ENCODE results near the gene LMOD3. TPM values are rescaled to one million over a fixed set of nuclear protein-coding genes. Genes with fewer than 3 reads are reported as not detected.

Gene LMOD3
- total RNA-seq, 3 donors from 2014 or later (not counting 1 experiment from before 2014, with no cell fraction given): not detected

DNA sequence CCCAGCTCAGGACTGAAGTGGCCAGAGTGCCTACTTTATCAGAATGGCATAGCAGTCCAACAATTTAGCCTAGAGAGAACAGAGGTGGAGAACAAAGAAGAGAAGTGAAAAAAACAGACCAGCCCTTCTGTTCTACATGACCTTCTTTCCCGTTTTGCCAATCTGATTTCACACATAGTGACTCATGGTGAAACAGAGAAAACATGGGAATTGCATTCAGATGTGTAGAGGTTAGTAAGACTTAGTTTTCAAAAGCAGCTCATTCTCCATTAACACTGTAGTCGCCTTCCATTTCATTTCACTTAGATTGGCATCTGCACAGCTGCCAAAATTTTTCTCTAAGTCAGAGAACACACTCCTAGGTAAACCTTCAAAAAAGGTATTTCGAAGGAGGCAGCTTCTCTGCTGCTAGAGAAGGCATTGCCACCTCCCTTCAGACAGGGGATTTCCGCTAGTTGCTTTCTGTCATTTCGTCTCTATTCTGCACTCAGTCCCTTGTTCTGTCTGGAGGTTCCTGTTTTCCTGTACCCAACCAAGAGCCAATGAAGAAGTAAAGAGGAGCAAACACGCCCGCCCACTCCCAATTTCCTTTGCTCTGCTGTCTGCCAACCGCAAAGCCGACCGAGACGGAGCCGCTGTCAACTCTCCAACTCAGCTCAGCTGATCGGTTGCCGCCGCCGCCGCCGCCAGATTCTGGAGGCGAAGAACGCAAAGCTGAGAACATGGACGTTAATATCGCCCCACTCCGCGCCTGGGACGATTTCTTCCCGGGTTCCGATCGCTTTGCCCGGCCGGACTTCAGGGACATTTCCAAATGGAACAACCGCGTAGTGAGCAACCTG is 37.8 kb downstream of the LMOD3 start, which contains the start of gene ARL6IP5:
Gene ARL6IP5, plus strand, starts transcription at position 612 of the 842 bp plus-strand sequence. Its CDS starts 111 bp downstream, at position 723.
- Mint-ChIP-seq H3K4me3 (peak within 1 kb of the TSS; percentile 96), H3K27ac (peak within 1 kb of the TSS; percentile 90 to 98), H3K36me3 (no peaks in the 10 kb centered on the region), H3K27me3 (ENCODE audit: low read depth in 2 of 2) (no peaks in the 10 kb centered on the region), H3K4me1 (peaks cover 60% of the 10 kb centered on the region in 2 donors), H3K9me3 (no peaks in the 10 kb centered on the region)
- peak; percentile 81 to 96 for DNase-seq
- Histone ChIP-seq H3K27me3 (ENCODE audit: control insufficient read depth, insufficient read depth, low read length) (no peaks in the 10 kb centered on the region), H3K4me1 (ENCODE audit: control insufficient read depth, insufficient read depth, low read length) (peaks cover 49% of the 10 kb centered on the region), H3K4me3 (ENCODE audit: low read length) (peak within 1 kb of the TSS; percentile 92), H3K36me3 (ENCODE audit: control insufficient read depth, insufficient read depth, low read length) (peaks cover 3% of the 10 kb centered on the region), H3K27ac (ENCODE audit: low read length) (peak within 1 kb of the TSS; percentile 78), H3K9me3 (ENCODE audit: control insufficient read depth, insufficient read depth, low read length) (no peaks in the 10 kb centered on the region)
- TF ChIP-seq, protein P1, sequence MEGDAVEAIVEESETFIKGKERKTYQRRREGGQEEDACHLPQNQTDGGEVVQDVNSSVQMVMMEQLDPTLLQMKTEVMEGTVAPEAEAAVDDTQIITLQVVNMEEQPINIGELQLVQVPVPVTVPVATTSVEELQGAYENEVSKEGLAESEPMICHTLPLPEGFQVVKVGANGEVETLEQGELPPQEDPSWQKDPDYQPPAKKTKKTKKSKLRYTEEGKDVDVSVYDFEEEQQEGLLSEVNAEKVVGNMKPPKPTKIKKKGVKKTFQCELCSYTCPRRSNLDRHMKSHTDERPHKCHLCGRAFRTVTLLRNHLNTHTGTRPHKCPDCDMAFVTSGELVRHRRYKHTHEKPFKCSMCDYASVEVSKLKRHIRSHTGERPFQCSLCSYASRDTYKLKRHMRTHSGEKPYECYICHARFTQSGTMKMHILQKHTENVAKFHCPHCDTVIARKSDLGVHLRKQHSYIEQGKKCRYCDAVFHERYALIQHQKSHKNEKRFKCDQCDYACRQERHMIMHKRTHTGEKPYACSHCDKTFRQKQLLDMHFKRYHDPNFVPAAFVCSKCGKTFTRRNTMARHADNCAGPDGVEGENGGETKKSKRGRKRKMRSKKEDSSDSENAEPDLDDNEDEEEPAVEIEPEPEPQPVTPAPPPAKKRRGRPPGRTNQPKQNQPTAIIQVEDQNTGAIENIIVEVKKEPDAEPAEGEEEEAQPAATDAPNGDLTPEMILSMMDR (IDR thresholded peaks at IDR 0.05): no peak
- ATAC-seq: peak; percentile 45 to 77 (median 59)
- WGBS (ENCODE audit: insufficient coverage): under 1% methylated on average over 32 of the region's 32 CpGs
- intact Hi-C loops (cut with micrococcal nuclease): loop anchor here (1.0 to 10.0 kb wide), 3 partner anchors 8 to 1430 kb away; partner anchors contain the start of genes SUCLG2 and TMF1

DNA sequence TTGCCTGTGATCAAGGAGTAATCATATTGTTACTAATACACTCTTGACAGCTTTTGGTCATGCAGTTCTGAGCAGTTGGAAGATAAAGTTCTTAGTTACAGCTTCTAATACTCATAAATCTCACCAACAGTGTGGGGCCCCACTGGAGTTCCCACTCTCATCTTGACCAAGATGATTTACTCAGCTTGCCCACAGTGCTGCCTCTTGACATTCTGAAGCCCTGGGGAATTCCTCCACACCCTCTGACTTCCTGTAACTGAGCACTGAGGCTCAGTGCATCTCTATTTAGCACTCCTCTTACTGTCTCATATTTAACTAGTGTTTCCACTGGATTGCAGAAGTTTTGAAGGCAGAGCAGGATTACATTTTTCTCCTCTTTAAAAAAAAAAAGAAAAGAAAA is 39.6 kb downstream of the LMOD3 start:
- H3K27me3 Mint-ChIP-seq (ENCODE audit: low read depth in 2 of 2): no peaks in the 10 kb centered on the region
- H3K9me3 ChIP-seq (ENCODE audit: control insufficient read depth, insufficient read depth, low read length): no peaks in the 10 kb centered on the region
- H3K4me1 ChIP-seq (ENCODE audit: control insufficient read depth, insufficient read depth, low read length): peaks cover 50% of the 10 kb centered on the region
- TF ChIP-seq, protein P1 (IDR thresholded peaks at IDR 0.05): no peak
- H3K4me3 ChIP-seq (ENCODE audit: low read length): no peak overlapping the region
- intact Hi-C loops (cut with micrococcal nuclease): loop anchor here (10.0 kb wide), 1 partner anchor 1428 kb away; the partner anchor contains the start of gene SUCLG2
- ATAC-seq: peak; percentile 63 to 78 (median 75)
- H3K4me3 Mint-ChIP-seq: peak overlapping the region; percentile 96
- H3K36me3 Mint-ChIP-seq: no peaks in the 10 kb centered on the region
- peaks cover 56 to 59% of the 10 kb centered on the region in 2 donors for H3K4me1 Mint-ChIP-seq
- H3K27ac Mint-ChIP-seq: peak overlapping the region; percentile 90 to 98
- H3K36me3 ChIP-seq (ENCODE audit: control insufficient read depth, insufficient read depth, low read length): no peaks in the 10 kb centered on the region
- no peaks in the 10 kb centered on the region for H3K9me3 Mint-ChIP-seq
- peak overlapping the region; percentile 72 for H3K27ac ChIP-seq (ENCODE audit: low read length)
- DNase-seq: peak; percentile 57 to 88
- no peaks in the 10 kb centered on the region for H3K27me3 ChIP-seq (ENCODE audit: control insufficient read depth, insufficient read depth, low read length)

DNA sequence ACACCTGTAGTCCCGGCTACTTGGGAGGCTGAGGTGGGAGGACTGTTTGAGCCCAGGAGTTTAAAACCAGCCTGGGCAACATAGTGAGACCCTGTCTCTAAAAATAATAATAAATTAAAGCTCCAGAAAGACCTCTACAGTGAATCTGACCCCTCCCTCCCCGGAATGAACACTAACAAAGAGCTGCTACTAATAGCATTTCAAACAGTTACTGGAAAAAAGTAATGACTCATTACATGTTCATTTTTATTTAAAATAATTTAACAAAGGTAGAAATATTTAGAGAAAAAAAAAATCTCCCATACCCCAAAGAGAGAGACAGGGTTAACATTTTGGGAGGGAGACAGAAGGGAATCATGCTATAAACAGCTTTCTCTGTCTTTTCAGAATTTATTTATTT is 40.0 kb downstream of the LMOD3 start:
- Mint-ChIP-seq H3K27me3 (ENCODE audit: low read depth in 2 of 2) (no peaks in the 10 kb centered on the region), H3K4me3 (peak overlapping the region; percentile 96), H3K27ac (peak overlapping the region; percentile 90 to 98), H3K4me1 (peaks cover 56 to 59% of the 10 kb centered on the region in 2 donors), H3K9me3 (no peaks in the 10 kb centered on the region), H3K36me3 (no peaks in the 10 kb centered on the region)
- H3K4me1 ChIP-seq (ENCODE audit: control insufficient read depth, insufficient read depth, low read length): peaks cover 51% of the 10 kb centered on the region
- TF ChIP-seq, protein P1 (IDR thresholded peaks at IDR 0.05): no peak
- no peaks in the 10 kb centered on the region for H3K9me3 ChIP-seq (ENCODE audit: control insufficient read depth, insufficient read depth, low read length)
- no peaks in the 10 kb centered on the region for H3K36me3 ChIP-seq (ENCODE audit: control insufficient read depth, insufficient read depth, low read length)
- peak overlapping the region; percentile 72 for H3K27ac ChIP-seq (ENCODE audit: low read length)
- ATAC-seq (no peak), DNase-seq (no peak)
- H3K27me3 ChIP-seq (ENCODE audit: control insufficient read depth, insufficient read depth, low read length): no peaks in the 10 kb centered on the region
- H3K4me3 ChIP-seq (ENCODE audit: low read length): no peak overlapping the region
- WGBS (ENCODE audit: insufficient coverage): no CpG with 5 or more reads among the region's 2 CpGs
- intact Hi-C loops (cut with micrococcal nuclease): loop anchor here (10.0 kb wide), 1 partner anchor 1428 kb away; the partner anchor contains the start of gene SUCLG2
